ENCODE data around the gene CIRBP.
A peak's percentile ranks its signal among the peaks of the same experiment; 100 is the strongest.

DNA sequence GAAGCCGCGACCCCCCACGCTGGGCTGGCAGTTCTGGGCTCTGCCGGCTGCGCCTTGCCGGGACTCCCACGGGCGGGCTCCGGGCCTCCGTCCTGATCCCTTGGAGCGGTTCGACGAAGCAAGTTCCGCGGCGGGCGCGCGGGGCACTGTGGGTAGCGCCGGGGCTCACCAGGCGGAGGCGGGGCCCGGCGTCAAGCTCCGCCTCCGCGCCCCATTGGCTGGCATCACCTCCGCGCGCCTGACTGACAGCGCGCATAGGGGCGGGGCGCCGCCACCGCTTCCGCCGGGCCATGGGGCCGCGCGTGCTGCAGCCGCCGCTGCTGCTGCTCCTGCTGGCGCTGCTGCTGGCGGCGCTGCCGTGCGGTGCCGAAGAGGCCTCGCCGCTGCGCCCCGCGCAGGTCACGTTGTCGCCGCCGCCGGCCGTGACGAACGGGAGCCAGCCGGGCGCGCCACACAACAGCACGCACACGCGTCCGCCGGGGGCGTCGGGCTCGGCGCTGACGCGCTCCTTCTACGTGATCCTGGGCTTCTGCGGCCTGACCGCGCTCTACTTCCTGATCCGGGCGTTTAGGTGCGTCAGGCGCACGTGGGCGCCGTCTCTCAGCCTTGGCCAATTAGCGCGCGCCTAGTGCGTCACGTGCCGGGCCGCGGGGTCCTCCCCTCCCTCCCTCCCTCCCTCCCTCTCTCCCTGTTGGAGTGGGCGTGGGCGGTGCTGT, 6.3 kb downstream of the CIRBP start, which contains the start of gene FAM174C:
- TF ChIP-seq CTCF (IDR thresholded peaks at IDR 0.05) (peak in 1 of 6 experiments; percentile 28), POLR2A (IDR thresholded peaks at IDR 0.05) (peak in 1 of 2 donors; percentile 93)

All from Peyer's patch (tissue), 4 donors.